GM19238 (cell line): ENCODE results near the gene TMPRSS6.

Experiments used
- DNase-seq: peaks from one replicate; pipeline ENCODE4 v3.0.0; 2011; ENCODE audit warnings: low spot score; ENCODE audit not compliant: insufficient read length

TMPRSS6 gene

GRCh38 chr22:37051391-37052385, 57.8 kb downstream of the TMPRSS6 start, which contains the start of gene KCTD17:
Gene KCTD17, plus strand, starts transcription at chr22:37051742. Its CDS starts 19 bp downstream, at chr22:37051761.
- DNase-seq = peak; percentile 98

GRCh38 chr22:37050913-37051312, 58.6 kb downstream of the TMPRSS6 start:
- DNase-seq = no peak

GRCh38 chr22:37049224-37049623, 60.3 kb downstream of the TMPRSS6 start:
- no peak for DNase-seq

DNA sequence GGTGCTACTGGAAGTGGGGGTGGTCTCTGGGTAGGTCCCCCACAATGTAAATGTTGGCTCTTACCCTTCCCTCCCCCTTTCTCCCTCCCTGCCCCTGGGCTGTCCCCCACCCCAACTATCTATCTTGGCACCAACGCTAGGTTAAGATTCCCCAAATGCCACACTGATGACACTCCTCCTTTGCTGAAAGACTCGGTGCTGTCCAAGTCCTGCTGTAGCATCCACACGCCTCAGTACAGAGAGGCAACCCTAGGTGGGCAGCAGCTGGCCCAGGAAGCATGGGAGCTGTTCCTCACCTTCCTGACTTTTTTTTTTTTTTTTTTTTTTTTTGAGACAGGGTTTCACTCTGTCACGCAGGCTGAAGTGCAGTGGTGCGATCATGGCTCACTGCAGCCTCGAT, 61.4 kb downstream of the TMPRSS6 start:
- no peak for DNase-seq

DNA sequence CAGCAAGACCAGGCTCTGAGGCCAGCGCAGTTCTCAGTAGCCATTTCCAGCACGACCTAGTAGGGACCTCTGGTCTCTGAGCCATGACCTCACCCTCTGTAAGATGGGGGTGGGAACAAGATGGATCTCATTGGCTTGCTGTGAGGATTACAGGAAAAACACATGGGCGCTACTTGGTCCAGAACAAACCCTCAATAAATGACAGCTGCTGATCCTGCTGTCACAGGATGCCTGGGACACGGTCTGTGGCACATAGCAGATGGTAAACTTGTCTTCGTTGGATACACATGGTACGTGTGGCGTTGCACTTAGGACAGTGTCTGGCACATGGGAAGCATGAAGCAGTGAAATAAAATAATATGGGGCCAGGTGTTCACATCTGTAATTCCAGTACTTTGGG, 62.5 kb downstream of the TMPRSS6 start:
- no peak for DNase-seq

DNA sequence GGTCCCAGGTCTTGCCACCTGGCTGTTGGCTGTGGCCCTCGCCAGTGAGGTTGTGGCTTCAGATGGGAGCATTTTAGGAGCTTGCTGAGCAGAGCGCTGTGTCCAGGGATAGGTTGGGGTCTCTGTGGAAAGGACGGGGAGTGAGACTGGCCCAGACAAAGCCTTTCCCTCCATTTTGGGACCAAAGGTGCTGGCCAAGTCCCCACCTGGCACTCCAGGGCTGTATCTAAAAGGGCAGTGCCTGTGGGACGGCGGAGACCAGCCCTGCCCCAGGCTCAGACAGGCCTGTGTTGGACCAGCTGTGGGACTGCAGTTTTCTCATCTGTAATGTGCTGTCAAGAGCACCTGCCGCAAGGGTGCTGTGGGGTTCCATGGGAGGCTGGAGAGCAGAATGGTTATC, 62.9 kb downstream of the TMPRSS6 start:
- DNase-seq = no peak

DNA sequence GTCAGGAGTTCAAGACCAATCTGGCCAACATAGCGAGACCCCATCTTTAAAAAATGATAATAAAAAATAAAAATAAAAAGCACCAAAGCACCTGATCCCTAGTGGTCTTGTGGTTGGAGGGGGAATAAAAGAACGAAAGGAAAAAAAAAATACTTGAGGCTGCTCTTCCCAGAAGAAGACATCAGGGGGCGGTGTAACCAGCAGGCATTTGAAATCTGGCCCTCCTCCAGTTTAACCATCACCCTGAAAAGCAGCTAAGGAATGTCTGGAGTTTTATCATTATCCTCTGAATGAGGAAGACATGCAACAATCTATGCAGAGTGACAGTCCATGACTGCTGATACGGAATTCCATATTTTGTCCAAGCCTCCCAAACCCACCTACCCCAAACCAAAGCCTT, 63.6 kb downstream of the TMPRSS6 start:
- DNase-seq = no peak

GRCh38 chr22:37044634-37045625, 64.6 kb downstream of the TMPRSS6 start:
- DNase-seq = no peak

- peak; percentile 92 for DNase-seq
Observed at GRCh38 chr22:37043828-37044538, 65.5 kb downstream of the TMPRSS6 start.

DNA sequence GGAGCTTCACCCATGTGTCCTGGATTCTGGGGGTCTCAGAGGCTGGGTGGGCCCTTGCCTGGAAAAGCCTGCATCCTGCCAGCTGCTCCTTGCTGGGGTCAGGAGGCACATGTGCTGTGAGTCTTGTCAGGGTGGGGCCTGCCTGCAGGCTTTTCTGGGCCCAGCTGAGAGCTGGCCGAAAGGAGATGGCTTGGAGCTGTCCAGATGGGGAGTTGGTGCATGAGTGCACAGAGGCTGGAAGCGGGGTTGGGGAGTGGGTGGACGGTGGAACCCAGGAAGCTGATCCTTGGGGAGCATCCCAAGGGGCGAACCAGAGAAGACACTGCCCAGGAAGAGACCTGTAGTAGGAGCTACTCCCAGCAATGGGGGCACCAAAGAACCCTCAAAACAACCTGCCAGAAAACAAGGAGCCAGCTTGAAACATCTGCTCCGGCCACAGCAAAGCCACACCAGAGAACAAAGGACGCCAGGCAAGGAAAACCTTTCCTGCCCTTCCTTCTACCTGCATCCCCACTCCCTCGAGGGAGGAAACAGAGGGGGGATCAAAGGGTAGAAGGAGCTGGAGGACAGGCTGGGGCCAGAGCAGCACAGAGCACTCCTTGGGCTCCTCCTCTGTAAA, 66.2 kb downstream of the TMPRSS6 start:
- DNase-seq = no peak

DNA sequence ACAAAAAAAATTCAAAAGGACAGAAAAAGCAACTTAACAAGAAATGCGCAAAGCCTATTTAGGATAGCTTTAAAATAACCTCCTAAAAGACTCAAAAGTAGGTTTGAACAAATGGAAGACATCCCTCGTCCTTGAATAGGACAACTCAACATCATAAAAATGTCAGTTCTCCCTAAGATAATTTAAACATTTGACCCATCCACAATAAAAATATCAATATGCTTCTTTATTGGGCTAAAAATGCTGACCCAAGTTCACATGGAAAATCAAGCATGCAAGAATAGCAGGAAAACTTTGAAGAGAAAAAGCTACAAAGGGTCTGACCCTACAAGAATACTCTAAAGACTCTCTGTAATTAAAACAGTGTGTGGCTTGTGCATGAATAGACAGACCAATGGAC, 70.0 kb downstream of the TMPRSS6 start:
- DNase-seq = no peak

GRCh38 chr22:37037669-37038068, 71.8 kb downstream of the TMPRSS6 start:
- DNase-seq = no peak

DNA sequence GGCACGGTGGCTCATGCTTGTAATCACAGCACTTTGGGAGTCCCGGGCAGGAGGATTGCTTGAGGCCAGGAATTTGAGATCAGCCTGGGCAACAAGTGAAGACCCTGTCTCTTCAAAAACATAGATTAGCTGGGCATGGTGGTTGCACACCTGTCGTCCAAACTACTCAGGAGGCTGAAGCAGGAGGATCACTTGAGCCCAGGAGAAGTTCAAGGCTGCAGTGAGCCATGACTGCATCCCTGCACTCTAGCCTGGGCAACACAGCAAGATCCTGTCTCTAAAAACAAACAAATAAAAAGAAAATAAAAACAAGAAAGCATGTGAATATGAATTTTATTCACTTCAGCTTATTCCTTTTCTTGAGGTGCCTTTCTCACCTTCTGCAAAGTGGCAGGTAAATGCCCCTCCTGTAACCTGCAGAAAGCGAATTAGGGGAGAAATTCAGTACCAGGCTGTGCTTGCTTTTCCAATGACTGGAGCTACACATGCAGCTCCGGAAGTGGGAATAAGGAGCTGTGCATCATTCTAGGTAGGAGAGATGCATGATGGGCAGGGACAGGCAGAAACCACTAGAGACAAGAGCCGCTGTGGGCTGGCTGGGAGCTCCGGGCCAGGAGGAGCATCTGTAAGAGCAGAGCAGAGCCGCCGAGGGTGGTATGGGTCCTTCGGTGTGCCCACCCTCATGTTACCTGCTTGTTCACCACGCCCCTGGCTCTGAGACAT, 72.7 kb downstream of the TMPRSS6 start:
- DNase-seq = no peak

- DNase-seq = no peak
Observed at GRCh38 chr22:37033605-37034430, 75.7 kb downstream of the TMPRSS6 start.

- DNase-seq = no peak
Observed at GRCh38 chr22:37032535-37033460, 76.7 kb downstream of the TMPRSS6 start.

DNA sequence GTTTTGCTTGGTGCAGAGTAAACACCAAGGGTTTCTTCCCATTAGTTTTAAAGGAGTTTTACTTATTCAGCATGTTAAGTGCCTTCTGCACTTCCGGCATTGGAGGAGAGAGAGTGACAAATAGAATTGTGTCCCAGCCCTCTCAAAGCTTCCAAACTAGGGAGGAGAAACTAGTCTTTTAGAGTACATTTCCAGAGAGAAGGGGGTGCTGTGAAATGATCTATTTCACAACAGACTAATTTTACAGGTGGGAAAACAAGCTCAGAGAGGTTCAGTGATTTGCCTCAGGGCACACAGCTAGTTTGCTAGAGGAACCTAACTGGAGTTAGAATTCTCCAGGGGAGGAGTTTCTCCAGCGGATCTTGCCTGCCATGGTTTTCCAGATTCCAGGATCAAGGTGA, 77.4 kb downstream of the TMPRSS6 start:
- no peak for DNase-seq

GRCh38 chr22:37030560-37031281, 78.8 kb downstream of the TMPRSS6 start:
- DNase-seq = no peak
